GM18873 (cell line): ENCODE results near the gene ZFP36L2.
A peak's percentile ranks its signal among the peaks of the same experiment; 100 is the strongest.

Experiments
- ATAC-seq: cut with Tn5 transposase; IDR thresholded peaks from one replicate; pipeline ENCODE4 v1.9.1; 2021; ENCODE audit warnings: mild to moderate bottlenecking, moderate library complexity, moderate number of reproducible peaks; ENCODE audit not compliant: unreplicated experiment, low FRiP score

Gene ZFP36L2

GRCh38 chr2:43250015-43250414 lies 23.6 kb upstream of the ZFP36L2 start:
- no peak for ATAC-seq

- ATAC-seq = no peak
Measured at GRCh38 chr2:43248621-43249020, 22.2 kb upstream of the ZFP36L2 start.

GRCh38 chr2:43246641-43247040 lies 20.2 kb upstream of the ZFP36L2 start:
- no peak for ATAC-seq

- no peak for ATAC-seq
Measured at GRCh38 chr2:43241558-43241957, 15.2 kb upstream of the ZFP36L2 start.

- ATAC-seq = no peak
Measured at GRCh38 chr2:43240766-43241150, 14.4 kb upstream of the ZFP36L2 start.

- no peak for ATAC-seq
Measured at GRCh38 chr2:43239981-43240765, 13.8 kb upstream of the ZFP36L2 start.

GRCh38 chr2:43238813-43239212 lies 12.4 kb upstream of the ZFP36L2 start:
- no peak for ATAC-seq

GRCh38 chr2:43238176-43238575 lies 11.8 kb upstream of the ZFP36L2 start:
- ATAC-seq = no peak

- ATAC-seq = no peak
Measured at GRCh38 chr2:43233218-43234212, 7.1 kb upstream of the ZFP36L2 start.

GRCh38 chr2:43230951-43231827 lies 4.8 kb upstream of the ZFP36L2 start:
- no peak for ATAC-seq

GRCh38 chr2:43230351-43230885 lies 4.0 kb upstream of the ZFP36L2 start:
- no peak for ATAC-seq

GRCh38 chr2:43228756-43229659 lies 2.6 kb upstream of the ZFP36L2 start:
- ATAC-seq = no peak

- ATAC-seq = no peak
Measured at GRCh38 chr2:43228321-43228751, 1.9 kb upstream of the ZFP36L2 start.

- no peak for ATAC-seq
Measured at GRCh38 chr2:43227830-43228281, 1.4 kb upstream of the ZFP36L2 start.

GRCh38 chr2:43226955-43227829 lies 786 bp upstream of the ZFP36L2 start:
- ATAC-seq = peak; percentile 6

- ATAC-seq = peak; percentile 39
Measured at GRCh38 chr2:43225788-43226557, 433 bp downstream of the ZFP36L2 start.

- ATAC-seq = peak; percentile 1
Measured at GRCh38 chr2:43225093-43225787, 1.2 kb downstream of the ZFP36L2 start.
